HEK293 (cell line): Measurements from ENCODE around the gene VTN.
A peak's percentile ranks its signal among the peaks of the same experiment; 100 is the strongest.

Experiments used
- GFI1B ChIP-seq: fragments of 450-650 bp; formaldehyde crosslinking; IDR thresholded peaks from 2 replicates; pipeline ENCODE4 v1.5.1; 2016; ENCODE audit warnings: missing biosample characterization, missing genetic modification characterization
- GLI2 ChIP-seq: fragments of 450-650 bp; formaldehyde crosslinking; IDR thresholded peaks from 2 replicates; pipeline ENCODE4; 2017; ENCODE audit warnings: missing biosample characterization, missing genetic modification characterization, low read depth, borderline replicate concordance
- GLIS1 ChIP-seq: fragments of 450-650 bp; formaldehyde crosslinking; IDR thresholded peaks from 2 replicates; pipeline ENCODE4 v1.5.1; 2016; ENCODE audit warnings: missing biosample characterization, missing genetic modification characterization
- KLF10 ChIP-seq: fragments of 450-650 bp; IDR thresholded peaks from 2 replicates; pipeline ENCODE4 v1.5.1; 2018; ENCODE audit warnings: missing biosample characterization, mild to moderate bottlenecking, missing genetic modification characterization
- KLF9 ChIP-seq: fragments of 450-650 bp; formaldehyde crosslinking; IDR thresholded peaks from 2 replicates; pipeline ENCODE4 v1.5.1; 2016; ENCODE audit warnings: missing biosample characterization, missing genetic modification characterization, low read depth
- OVOL3 ChIP-seq: fragments of 450-650 bp; formaldehyde crosslinking; IDR thresholded peaks from 2 replicates; pipeline ENCODE4 v1.5.1; 2016; ENCODE audit warnings: missing biosample characterization, missing genetic modification characterization
- SP7 ChIP-seq: fragments of 450-650 bp; formaldehyde crosslinking; IDR thresholded peaks from 2 replicates; pipeline ENCODE4 v1.5.1; 2016; ENCODE audit warnings: missing biosample characterization, missing genetic modification characterization
- ZBTB21 ChIP-seq: fragments of 450-650 bp; formaldehyde crosslinking; IDR thresholded peaks from 2 replicates; pipeline ENCODE4 v1.5.1; 2017; ENCODE audit warnings: missing biosample characterization, missing genetic modification characterization
- ZBTB49 ChIP-seq: fragments of 450-650 bp; formaldehyde crosslinking; IDR thresholded peaks from 2 replicates; pipeline ENCODE4 v1.5.1; 2016; ENCODE audit warnings: missing biosample characterization, missing genetic modification characterization, low read depth
- ZBTB8A ChIP-seq: fragments of 450-650 bp; formaldehyde crosslinking; IDR thresholded peaks from 2 replicates; pipeline ENCODE4 v1.5.1; 2016; ENCODE audit warnings: missing biosample characterization, missing genetic modification characterization
- ZEB2 ChIP-seq: fragments of 450-650 bp; formaldehyde crosslinking; IDR thresholded peaks from 2 replicates; pipeline ENCODE4 v1.5.1; 2016; ENCODE audit warnings: missing biosample characterization, missing genetic modification characterization
- ZFP41 ChIP-seq: fragments of 450-650 bp; formaldehyde crosslinking; IDR thresholded peaks from 2 replicates; pipeline ENCODE4 v1.5.1; 2016; ENCODE audit warnings: missing biosample characterization, missing genetic modification characterization, borderline replicate concordance
- ZIC2 ChIP-seq: fragments of 450-650 bp; formaldehyde crosslinking; IDR thresholded peaks from 2 replicates; pipeline ENCODE4 v1.5.1; 2016; ENCODE audit warnings: missing biosample characterization, missing genetic modification characterization
- ZNF133 ChIP-seq: fragments of 450-650 bp; formaldehyde crosslinking; IDR thresholded peaks from 2 replicates; pipeline ENCODE4 v1.5.1; 2016; ENCODE audit warnings: missing biosample characterization, missing genetic modification characterization
- ZNF214 ChIP-seq: fragments of 450-650 bp; formaldehyde crosslinking; IDR thresholded peaks from 2 replicates; pipeline ENCODE4 v1.5.1; 2017; ENCODE audit warnings: missing biosample characterization, mild to moderate bottlenecking, missing genetic modification characterization, borderline replicate concordance
- ZNF280D ChIP-seq: fragments of 450-650 bp; formaldehyde crosslinking; IDR thresholded peaks from 2 replicates; pipeline ENCODE4 v1.5.1; 2016; ENCODE audit warnings: missing biosample characterization, missing genetic modification characterization
- ZNF302 ChIP-seq: fragments of 450-650 bp; formaldehyde crosslinking; IDR thresholded peaks from 2 replicates; pipeline ENCODE4 v1.5.1; 2016; ENCODE audit warnings: missing biosample characterization, missing genetic modification characterization, low read depth
- ZNF335 ChIP-seq: fragments of 450-650 bp; formaldehyde crosslinking; conservative IDR thresholded peaks from 2 replicates; pipeline ENCODE4 v1.5.1; 2016; ENCODE audit warnings: missing biosample characterization, missing genetic modification characterization
- ZNF341 ChIP-seq: fragments of 450-650 bp; formaldehyde crosslinking; IDR thresholded peaks from 2 replicates; pipeline ENCODE4; 2016; ENCODE audit warnings: low read depth, missing biosample characterization, missing genetic modification characterization
- ZNF433 ChIP-seq: fragments of 450-650 bp; formaldehyde crosslinking; IDR thresholded peaks from 2 replicates; pipeline ENCODE4 v1.5.1; 2016; ENCODE audit warnings: missing biosample characterization, missing genetic modification characterization, low read depth
- ZNF501 ChIP-seq: fragments of 450-650 bp; formaldehyde crosslinking; IDR thresholded peaks from 2 replicates; pipeline ENCODE4 v1.5.1; 2016; ENCODE audit warnings: missing biosample characterization, missing genetic modification characterization
- ZNF549 ChIP-seq: fragments of 450-650 bp; IDR thresholded peaks from 2 replicates; pipeline ENCODE4 v1.5.1; 2018; ENCODE audit warnings: missing biosample characterization, missing genetic modification characterization, mild to moderate bottlenecking, inconsistent platforms, moderate library complexity
- ZNF558 ChIP-seq: fragments of 450-650 bp; formaldehyde crosslinking; IDR thresholded peaks from 2 replicates; pipeline ENCODE4 v1.5.1; 2016; ENCODE audit warnings: missing biosample characterization, missing genetic modification characterization
- ZNF600 ChIP-seq: fragments of 450-650 bp; formaldehyde crosslinking; IDR thresholded peaks from 2 replicates; pipeline ENCODE4 v1.5.1; 2016; ENCODE audit warnings: missing biosample characterization, missing genetic modification characterization
- ZNF626 ChIP-seq: fragments of 450-650 bp; sonication (Bioruptor Pico); formaldehyde crosslinking; IDR thresholded peaks from 2 replicates; pipeline ENCODE4 v1.5.1; 2018; ENCODE audit warnings: missing biosample characterization, missing genetic modification characterization, inconsistent platforms
- ZNF629 ChIP-seq: fragments of 450-650 bp; formaldehyde crosslinking; IDR thresholded peaks from 2 replicates; pipeline ENCODE4 v1.5.1; 2017; ENCODE audit warnings: missing biosample characterization, missing genetic modification characterization
- ZNF747 ChIP-seq: fragments of 450-650 bp; formaldehyde crosslinking; IDR thresholded peaks from 2 replicates; pipeline ENCODE4 v1.5.1; 2016; ENCODE audit warnings: missing biosample characterization, missing genetic modification characterization
- ZNF792 ChIP-seq: fragments of 450-650 bp; formaldehyde crosslinking; IDR thresholded peaks from 2 replicates; pipeline ENCODE4 v1.5.1; 2016; ENCODE audit warnings: missing biosample characterization, missing genetic modification characterization
- ZNF843 ChIP-seq: fragments of 450-650 bp; formaldehyde crosslinking; IDR thresholded peaks from 2 replicates; pipeline ENCODE4 v1.5.1; 2016; ENCODE audit warnings: missing biosample characterization, missing genetic modification characterization
- TF ChIP-seq, protein P1 (sequence below): fragments of 450-650 bp; formaldehyde crosslinking; IDR thresholded peaks from 2 replicates; pipeline ENCODE4 v1.5.1; 2016; ENCODE audit warnings: missing biosample characterization, missing genetic modification characterization
- TF ChIP-seq, protein P2 (sequence below): fragments of 450-650 bp; formaldehyde crosslinking; IDR thresholded peaks from 2 replicates; pipeline ENCODE4 v1.5.1; 2016; ENCODE audit warnings: missing biosample characterization, missing genetic modification characterization
- TF ChIP-seq, protein P3 (sequence below): fragments of 450-650 bp; formaldehyde crosslinking; optimal IDR thresholded peaks from 2 replicates; pipeline ENCODE3; 2016; ENCODE audit warnings: missing biosample characterization, mild to moderate bottlenecking, missing genetic modification characterization

The VTN gene

DNA sequence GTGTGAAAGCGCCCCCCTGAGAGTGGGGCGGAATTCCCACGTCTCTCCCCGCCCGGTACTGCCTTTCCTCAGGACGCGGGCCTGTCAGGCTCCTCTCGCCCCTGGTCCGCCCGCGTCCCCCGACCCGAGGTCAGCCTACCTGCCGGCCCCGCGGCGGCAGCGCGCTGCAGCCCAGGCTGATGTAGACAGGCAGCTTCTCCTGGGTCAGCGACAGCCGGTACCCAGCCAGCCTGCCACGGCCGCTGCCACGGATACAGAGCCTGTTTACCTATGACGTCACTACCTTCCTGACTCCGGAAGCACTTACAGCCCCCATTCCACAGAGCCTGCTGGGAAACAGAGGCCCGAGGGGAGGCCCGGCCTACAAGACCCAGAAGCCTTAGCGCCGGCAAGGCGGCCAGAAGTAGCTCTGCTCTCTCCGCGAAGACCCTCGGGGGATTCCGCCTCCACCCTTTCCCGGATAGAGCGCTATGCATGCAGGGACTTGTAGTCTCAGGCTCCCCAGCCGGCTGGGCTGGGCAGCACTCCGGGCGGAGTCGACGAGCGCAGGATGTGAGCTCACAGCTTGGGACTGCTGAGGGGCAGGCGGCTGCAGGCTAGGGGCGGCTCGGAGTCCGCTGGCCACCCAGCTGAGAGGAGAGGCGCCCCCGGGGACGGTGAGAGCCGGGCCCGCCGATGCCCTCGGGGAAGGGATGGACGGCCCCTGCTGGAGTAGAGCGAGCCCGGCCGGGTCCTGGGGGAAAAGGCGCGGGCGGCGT is 34.7 kb downstream of the VTN start, which contains the start of the genes IFT20 and TNFAIP1 (continued):
- no peak for TF ChIP-seq ZNF214 (tag by site-specific recombination)
- no peak for TF ChIP-seq ZNF302 (tag by site-specific recombination)
- TF ChIP-seq KLF10 (tag by site-specific recombination) = peak; percentile 63; the same call in 1 of the 2 replicates
- TF ChIP-seq ZNF280D = no peak
- no peak for TF ChIP-seq GLI2 (tag by site-specific recombination)
- TF ChIP-seq, protein P1, sequence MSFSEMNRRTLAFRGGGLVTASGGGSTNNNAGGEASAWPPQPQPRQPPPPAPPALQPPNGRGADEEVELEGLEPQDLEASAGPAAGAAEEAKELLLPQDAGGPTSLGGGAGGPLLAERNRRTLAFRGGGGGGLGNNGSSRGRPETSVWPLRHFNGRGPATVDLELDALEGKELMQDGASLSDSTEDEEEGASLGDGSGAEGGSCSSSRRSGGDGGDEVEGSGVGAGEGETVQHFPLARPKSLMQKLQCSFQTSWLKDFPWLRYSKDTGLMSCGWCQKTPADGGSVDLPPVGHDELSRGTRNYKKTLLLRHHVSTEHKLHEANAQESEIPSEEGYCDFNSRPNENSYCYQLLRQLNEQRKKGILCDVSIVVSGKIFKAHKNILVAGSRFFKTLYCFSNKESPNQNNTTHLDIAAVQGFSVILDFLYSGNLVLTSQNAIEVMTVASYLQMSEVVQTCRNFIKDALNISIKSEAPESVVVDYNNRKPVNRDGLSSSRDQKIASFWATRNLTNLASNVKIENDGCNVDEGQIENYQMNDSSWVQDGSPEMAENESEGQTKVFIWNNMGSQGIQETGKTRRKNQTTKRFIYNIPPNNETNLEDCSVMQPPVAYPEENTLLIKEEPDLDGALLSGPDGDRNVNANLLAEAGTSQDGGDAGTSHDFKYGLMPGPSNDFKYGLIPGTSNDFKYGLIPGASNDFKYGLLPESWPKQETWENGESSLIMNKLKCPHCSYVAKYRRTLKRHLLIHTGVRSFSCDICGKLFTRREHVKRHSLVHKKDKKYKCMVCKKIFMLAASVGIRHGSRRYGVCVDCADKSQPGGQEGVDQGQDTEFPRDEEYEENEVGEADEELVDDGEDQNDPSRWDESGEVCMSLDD = no peak
- TF ChIP-seq ZNF626 (tag by site-specific recombination) = no peak
- TF ChIP-seq KLF9 (tag by site-specific recombination) = no peak
- peak; percentile 83 for TF ChIP-seq ZNF335 (tag by site-specific recombination)
- no peak for TF ChIP-seq ZFP41 (tag by site-specific recombination)
- TF ChIP-seq ZBTB8A (tag by site-specific recombination) = peak; percentile 87
- no peak for TF ChIP-seq ZNF747 (tag by site-specific recombination)
- TF ChIP-seq SP7 (tag by site-specific recombination) = peak; percentile 86
- peak; percentile 78; the same call in 1 of the 2 replicates for TF ChIP-seq ZEB2 (tag by site-specific recombination)
- no peak for TF ChIP-seq ZBTB49 (tag by site-specific recombination)
- TF ChIP-seq ZNF558 (tag by site-specific recombination) = no peak
- no peak for TF ChIP-seq GFI1B (tag by site-specific recombination)
- no peak for TF ChIP-seq ZNF549 (tag by site-specific recombination)
- TF ChIP-seq ZNF501 (tag by site-specific recombination) = peak; percentile 71
- TF ChIP-seq ZNF629 (tag by site-specific recombination) = peak; percentile 100
- TF ChIP-seq ZNF133 (tag by site-specific recombination) = no peak
- TF ChIP-seq, protein P2, sequence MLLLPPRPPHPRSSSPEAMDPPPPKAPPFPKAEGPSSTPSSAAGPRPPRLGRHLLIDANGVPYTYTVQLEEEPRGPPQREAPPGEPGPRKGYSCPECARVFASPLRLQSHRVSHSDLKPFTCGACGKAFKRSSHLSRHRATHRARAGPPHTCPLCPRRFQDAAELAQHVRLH (tag by site-specific recombination) = peak; percentile 56; the same call in 1 of the 2 replicates
- peak; percentile 83 for TF ChIP-seq ZIC2 (tag by site-specific recombination)
- no peak for TF ChIP-seq OVOL3 (tag by site-specific recombination)
- TF ChIP-seq, protein P3, sequence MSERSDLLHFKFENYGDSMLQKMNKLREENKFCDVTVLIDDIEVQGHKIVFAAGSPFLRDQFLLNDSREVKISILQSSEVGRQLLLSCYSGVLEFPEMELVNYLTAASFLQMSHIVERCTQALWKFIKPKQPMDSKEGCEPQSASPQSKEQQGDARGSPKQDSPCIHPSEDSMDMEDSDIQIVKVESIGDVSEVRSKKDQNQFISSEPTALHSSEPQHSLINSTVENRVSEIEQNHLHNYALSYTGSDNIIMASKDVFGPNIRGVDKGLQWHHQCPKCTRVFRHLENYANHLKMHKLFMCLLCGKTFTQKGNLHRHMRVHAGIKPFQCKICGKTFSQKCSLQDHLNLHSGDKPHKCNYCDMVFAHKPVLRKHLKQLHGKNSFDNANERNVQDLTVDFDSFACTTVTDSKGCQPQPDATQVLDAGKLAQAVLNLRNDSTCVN (tag by site-specific recombination) = peak; percentile 48
- TF ChIP-seq GLIS1 = peak; percentile 68
- no peak for TF ChIP-seq ZNF341
- peak; percentile 100 for TF ChIP-seq ZBTB21 (tag by site-specific recombination)
- peak; percentile 43; the same call in 1 of the 2 replicates for TF ChIP-seq ZNF600 (tag by site-specific recombination)
- TF ChIP-seq ZNF792 (tag by site-specific recombination) = 0 out of 2 replicates have a peak, but pooled peaks have one; percentile 60
- TF ChIP-seq ZNF433 (tag by site-specific recombination) = no peak
- 0 out of 2 replicates have a peak, but pooled peaks have one; percentile 24 for TF ChIP-seq ZNF843 (tag by site-specific recombination)
